ENCODE data around the gene CCDC57. TPM values are rescaled to one million over a fixed set of nuclear protein-coding genes. Genes with fewer than 3 reads are reported as not detected.
"Not testable (repeated sequence)": the region's sequence is repeated elsewhere in the genome, so short reads cannot be mapped to it uniquely, and the experiment has no call there.

CCDC57 gene
- total RNA-seq, 1 donor from 2014 or later = 23.2 TPM

GRCh38 chr17:82223517-82223916 is 10.9 kb upstream of the CCDC57 start:
- no peak for ATAC-seq

DNA sequence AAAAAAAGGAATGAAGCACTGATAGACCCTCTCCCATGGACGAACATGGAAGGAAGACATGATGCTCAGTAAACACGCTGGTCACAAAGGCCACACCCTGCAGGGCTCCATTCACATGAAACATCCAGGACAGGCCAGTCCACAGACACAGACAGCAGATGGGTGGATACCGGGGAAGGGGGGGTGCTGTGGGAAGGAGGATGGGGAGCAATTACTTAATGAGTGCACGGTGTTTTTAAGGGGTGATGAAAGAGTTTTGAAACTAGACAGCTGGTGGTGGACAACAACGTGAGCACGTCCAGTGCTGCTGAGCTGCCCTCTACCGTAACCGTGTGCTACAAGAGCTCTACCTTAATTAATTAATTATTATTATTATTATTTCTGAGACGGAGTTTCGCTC is 10.2 kb upstream of the CCDC57 start:
- no peak for ATAC-seq

- no peak for ATAC-seq
Measured at GRCh38 chr17:82221341-82221902, 8.8 kb upstream of the CCDC57 start.

GRCh38 chr17:82219753-82220709 is 7.4 kb upstream of the CCDC57 start:
- ATAC-seq = no peak

GRCh38 chr17:82219083-82219482 is 6.4 kb upstream of the CCDC57 start:
- no peak for ATAC-seq

DNA sequence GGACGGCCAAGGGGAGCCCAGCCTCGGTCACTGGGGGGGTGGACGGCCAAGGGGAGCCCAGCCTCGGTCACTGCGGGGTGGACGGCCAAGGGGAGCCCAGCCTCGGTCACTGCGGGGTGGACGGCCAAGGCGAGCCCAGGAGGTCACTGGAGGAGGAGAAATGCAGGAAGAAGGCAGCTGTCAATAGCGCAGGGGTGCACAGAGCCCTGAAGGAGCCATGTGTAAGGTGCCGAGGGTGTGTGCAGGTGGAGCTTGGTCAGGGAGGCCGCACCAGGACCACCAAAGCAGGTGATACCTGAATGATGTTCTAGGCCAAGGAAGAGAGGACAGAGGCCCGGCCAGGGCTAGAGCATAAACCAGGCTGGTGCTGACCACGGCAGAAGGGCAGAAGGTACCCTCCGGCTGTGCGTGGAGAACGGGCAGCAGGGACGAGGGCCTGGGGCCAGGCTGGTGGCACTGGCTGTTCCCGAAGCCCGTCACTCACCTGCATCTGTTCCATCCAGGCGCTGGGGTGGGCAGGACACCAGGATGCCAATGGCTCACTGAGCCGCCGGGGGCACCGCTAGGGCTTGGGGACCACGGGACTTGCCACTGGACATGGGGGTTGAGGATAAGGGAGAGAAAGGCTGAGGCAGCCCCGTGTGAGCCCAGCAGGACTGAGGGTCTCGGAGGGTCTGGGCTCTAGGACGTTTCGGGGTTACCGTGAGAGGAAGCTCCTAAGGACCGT is 5.9 kb upstream of the CCDC57 start:
- no peak for ATAC-seq

GRCh38 chr17:82217530-82218204 is 5.0 kb upstream of the CCDC57 start:
- ATAC-seq = peak; percentile 31

DNA sequence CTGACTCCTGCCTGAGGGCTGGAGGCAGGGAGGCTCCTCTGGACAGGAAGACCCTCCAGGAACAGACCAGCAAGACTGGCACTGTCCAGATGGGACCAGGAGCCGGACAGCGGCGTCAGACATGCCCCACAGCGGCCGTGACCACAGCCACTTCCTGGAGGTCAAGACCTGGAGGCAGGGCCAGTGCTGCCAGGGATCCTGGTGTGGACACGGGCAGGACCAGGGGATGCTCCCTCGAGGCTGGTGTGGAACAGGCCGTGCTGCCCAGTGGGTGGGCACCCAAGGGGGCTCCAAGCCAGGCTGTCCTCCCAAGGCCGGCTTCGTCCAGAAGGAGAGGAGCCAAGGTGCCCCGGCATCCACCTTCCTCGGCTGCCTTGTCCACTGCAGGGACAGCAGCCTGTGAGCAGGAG is 4.5 kb upstream of the CCDC57 start:
- ATAC-seq = no peak

GRCh38 chr17:82216301-82217119 is 3.9 kb upstream of the CCDC57 start:
- peak; percentile 78 for ATAC-seq

- ATAC-seq = no peak
Measured at GRCh38 chr17:82215972-82216300, 3.3 kb upstream of the CCDC57 start.

- ATAC-seq = no peak
Measured at GRCh38 chr17:82215095-82215971, 2.7 kb upstream of the CCDC57 start.

DNA sequence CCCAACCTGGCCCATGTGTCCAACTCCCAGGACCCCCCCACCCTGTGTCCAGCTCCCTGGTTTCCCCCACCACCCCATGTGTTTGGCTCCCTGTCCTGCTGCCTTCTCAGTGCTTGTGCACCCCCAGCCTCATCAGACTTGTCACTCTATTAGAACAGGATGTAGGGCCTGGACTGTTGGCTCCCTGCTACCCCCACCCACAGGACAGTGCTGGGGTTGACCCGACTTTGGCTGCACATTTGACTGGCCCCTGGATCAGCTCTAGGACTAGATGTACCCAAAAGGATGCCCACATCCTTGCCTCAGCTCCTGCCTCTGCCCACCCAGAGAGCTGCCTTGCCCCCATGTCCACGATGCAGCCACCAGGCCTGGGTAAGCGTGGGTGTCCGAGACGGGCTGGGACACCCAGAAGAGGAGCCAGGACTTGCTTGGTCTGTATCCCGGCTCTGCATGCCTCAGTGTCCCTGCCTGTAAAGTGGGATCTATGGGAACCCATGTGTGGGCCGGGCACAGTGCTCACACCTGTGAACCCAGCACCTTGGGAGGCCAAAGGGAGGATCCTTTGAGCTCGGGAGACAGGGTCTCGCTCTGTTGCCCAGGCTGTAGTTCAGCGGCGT is 1.5 kb upstream of the CCDC57 start:
- ATAC-seq = no peak

GRCh38 chr17:82213251-82214011 is 789 bp upstream of the CCDC57 start:
- peak; percentile 1 for ATAC-seq

GRCh38 chr17:82210655-82211054 is 2.0 kb downstream of the CCDC57 start:
- ATAC-seq = not testable (repeated sequence)

DNA sequence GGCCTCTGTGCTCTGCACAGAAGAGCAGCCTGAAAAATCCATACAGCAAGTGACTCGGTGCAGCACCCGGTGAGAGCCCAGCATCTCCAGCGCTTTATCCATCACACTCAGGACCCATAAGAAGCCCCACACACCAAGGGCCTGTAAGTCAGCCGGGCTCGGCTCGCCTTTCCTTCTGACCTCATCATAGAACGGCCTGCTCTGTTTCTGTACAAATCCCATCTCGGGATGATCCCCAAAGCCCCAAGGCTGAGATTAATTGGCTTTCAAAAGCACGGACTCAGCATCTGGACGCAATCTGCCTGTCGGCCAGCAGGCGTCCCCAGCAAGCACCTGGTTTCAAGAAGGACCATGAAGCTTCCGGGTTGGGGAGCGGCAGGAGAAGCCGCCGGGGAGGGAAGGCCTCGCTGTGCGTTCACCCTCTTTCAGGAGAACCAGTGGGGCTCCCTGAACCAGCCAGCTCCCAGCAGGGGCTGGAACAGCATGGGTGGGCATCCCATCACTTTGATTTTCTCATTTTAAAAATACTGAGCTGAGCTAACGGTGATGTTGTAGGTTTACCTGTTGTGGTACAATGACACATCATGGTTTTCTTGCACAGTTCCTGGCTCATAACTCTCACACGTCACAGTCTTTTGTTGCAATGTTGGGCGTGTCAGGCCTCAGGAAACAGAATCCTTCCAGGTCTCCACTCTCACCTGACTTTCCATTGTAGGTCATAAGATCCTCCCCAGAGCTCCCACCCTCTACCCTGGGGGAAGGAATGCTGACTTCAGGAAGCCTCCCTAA is 6.7 kb downstream of the CCDC57 start:
- peak; percentile 90 for ATAC-seq

DNA sequence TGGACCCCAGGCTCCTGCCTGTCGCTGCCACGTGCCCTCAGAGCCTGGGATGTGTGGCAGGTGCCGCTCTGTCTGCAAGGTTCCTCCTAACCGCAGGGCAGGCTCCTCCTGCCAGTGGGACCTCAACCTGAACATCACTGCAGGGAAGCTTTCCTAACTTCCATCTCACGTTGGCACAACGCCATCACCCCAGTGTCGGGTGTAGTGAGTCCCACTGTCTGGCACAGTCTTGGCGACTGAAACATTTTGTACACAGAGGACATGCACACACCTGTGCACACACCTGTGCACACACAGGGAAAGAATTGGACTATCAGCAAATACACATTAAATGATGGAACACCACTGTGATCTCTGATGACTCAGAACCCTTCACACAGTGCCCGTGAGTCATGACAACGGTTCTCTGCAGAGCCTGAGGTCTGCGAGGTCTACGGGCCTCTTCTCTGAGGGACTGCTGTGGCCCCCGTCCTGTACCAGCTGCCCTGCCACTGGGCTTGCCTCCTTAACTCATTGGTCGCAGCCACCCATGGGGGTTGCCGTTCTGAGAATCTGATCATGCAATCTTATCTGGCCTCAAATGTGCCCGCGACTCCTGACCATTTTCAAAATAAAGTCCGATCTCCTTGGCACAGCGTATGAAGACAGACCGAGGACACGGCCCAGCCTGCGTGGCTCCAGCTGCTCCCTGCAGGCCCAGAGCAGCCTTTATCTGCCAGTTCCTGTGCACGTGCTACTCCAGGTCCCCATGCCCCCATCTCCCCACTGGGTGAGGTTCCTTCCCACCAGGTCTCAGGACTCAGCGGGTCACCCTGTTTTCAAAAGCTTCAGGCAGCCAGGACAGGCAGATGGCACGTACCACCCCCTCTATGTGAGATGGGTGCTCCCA is 7.6 kb downstream of the CCDC57 start:
- peak; percentile 77 for ATAC-seq

DNA sequence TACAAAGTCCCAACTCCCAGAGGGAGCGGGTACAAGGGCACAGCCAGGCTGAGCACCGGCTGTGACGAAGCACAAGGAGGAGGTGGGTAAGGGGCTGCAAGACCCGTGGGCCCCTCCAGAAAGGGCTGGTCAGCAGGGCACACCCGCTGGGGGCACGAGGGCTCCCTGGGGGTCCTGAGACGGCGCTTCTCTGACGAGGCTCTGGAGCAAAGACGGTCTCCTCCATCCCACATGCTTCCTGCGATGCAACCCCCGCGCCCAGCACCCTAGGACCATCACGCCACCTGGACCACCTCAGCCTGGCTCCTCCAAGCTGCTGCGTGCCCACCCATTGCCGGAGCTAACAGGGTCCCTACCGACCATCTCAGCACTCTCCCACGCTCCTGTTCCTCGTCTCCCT is 8.7 kb downstream of the CCDC57 start:
- ATAC-seq = no peak

- no peak for ATAC-seq
Measured at GRCh38 chr17:82202981-82203380, 9.7 kb downstream of the CCDC57 start.
